ENCODE measurements around the gene PRKAR1B. TPM values are rescaled to one million over a fixed set of nuclear protein-coding genes. Genes with fewer than 3 reads are reported as not detected.

The PRKAR1B gene
- total RNA-seq, 1 donor from 2014 or later: 21.7 TPM

DNA sequence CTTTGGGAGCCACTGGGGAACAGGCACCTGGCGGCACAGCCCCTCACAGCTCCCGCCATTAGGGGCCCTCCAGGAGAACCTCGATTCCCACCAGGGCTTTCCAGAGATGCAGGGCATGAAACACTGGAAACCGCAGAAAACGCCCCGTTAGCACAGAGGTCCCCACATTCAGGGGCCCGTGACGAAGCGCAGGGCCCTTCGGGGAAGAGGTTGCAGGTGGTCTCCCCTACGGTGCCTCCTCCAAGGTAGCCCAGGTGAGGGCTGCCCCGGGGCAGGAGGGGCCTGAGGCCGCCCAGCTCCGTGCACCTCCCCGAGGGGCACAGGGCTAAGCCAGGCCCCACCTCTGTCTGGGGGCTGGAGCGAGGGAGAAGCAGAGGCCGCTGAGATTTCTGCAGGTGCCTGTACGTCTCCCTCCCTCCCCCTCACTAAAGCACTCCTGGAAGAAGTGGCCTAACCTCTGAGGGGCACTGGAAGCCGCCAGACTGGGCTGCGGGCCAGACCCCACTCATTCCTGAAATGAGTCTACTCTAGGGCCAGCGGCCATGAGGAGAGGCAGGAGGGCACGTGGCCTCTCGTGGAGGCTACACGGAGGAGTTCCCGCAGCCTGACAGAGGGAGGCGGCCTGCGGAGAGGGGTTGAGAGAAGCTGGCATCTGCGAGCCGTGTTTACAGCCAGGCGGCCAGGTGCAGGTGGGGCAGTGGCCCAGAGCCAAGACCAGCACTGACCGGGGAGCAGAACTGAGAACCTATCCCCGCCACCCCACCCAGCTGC lies 214.4 kb downstream of the PRKAR1B start:
- Mint-ChIP-seq H3K27ac (ENCODE audit: unreplicated experiment) (no peak overlapping the region), H3K27me3 (ENCODE audit: unreplicated experiment) (peaks cover 20% of the 10 kb centered on the region), H3K36me3 (ENCODE audit: low read depth, unreplicated experiment) (peaks cover 4% of the 10 kb centered on the region), H3K4me3 (ENCODE audit: unreplicated experiment) (no peak overlapping the region), H3K9me3 (ENCODE audit: unreplicated experiment) (no peaks in the 10 kb centered on the region), H3K4me1 (ENCODE audit: unreplicated experiment) (peaks cover 2% of the 10 kb centered on the region)
- DNase-seq (ENCODE audit: low spot score): no peak
- no peak for TF ChIP-seq CTCF (IDR thresholded peaks at IDR 0.05; ENCODE audit: unreplicated experiment)

GRCh38 chr7:512146-512510 lies 215.0 kb downstream of the PRKAR1B start:
- no peak for TF ChIP-seq CTCF (IDR thresholded peaks at IDR 0.05; ENCODE audit: unreplicated experiment)
- Mint-ChIP-seq H3K9me3 (ENCODE audit: unreplicated experiment) (no peaks in the 10 kb centered on the region), H3K27me3 (ENCODE audit: unreplicated experiment) (peaks cover 20% of the 10 kb centered on the region), H3K4me1 (ENCODE audit: unreplicated experiment) (no peaks in the 10 kb centered on the region), H3K4me3 (ENCODE audit: unreplicated experiment) (no peak overlapping the region), H3K36me3 (ENCODE audit: low read depth, unreplicated experiment) (peaks cover 4% of the 10 kb centered on the region), H3K27ac (ENCODE audit: unreplicated experiment) (no peak overlapping the region)
- no peak for DNase-seq (ENCODE audit: low spot score)

- Mint-ChIP-seq H3K4me3 (ENCODE audit: unreplicated experiment) (no peak overlapping the region), H3K9me3 (ENCODE audit: unreplicated experiment) (no peaks in the 10 kb centered on the region), H3K36me3 (ENCODE audit: low read depth, unreplicated experiment) (peaks cover 4% of the 10 kb centered on the region), H3K27ac (ENCODE audit: unreplicated experiment) (no peak overlapping the region), H3K27me3 (ENCODE audit: unreplicated experiment) (peaks cover 20% of the 10 kb centered on the region), H3K4me1 (ENCODE audit: unreplicated experiment) (no peaks in the 10 kb centered on the region)
- TF ChIP-seq CTCF (IDR thresholded peaks at IDR 0.05; ENCODE audit: unreplicated experiment): no peak
- DNase-seq (ENCODE audit: low spot score): no peak
These were observed 215.5 kb downstream of the PRKAR1B start for GRCh38 chr7:511476-512145.

- Mint-ChIP-seq H3K27ac (ENCODE audit: unreplicated experiment) (no peak overlapping the region), H3K4me1 (ENCODE audit: unreplicated experiment) (no peaks in the 10 kb centered on the region), H3K27me3 (ENCODE audit: unreplicated experiment) (peaks cover 14% of the 10 kb centered on the region), H3K4me3 (ENCODE audit: unreplicated experiment) (no peak overlapping the region), H3K36me3 (ENCODE audit: low read depth, unreplicated experiment) (peaks cover 4% of the 10 kb centered on the region), H3K9me3 (ENCODE audit: unreplicated experiment) (no peaks in the 10 kb centered on the region)
- no peak for TF ChIP-seq CTCF (IDR thresholded peaks at IDR 0.05; ENCODE audit: unreplicated experiment)
- no peak for DNase-seq (ENCODE audit: low spot score)
These were observed 216.2 kb downstream of the PRKAR1B start for GRCh38 chr7:510782-511281.

- Mint-ChIP-seq H3K27me3 (ENCODE audit: unreplicated experiment) (peaks cover 16% of the 10 kb centered on the region), H3K27ac (ENCODE audit: unreplicated experiment) (no peak overlapping the region), H3K36me3 (ENCODE audit: low read depth, unreplicated experiment) (peaks cover 4% of the 10 kb centered on the region), H3K4me3 (ENCODE audit: unreplicated experiment) (no peak overlapping the region), H3K4me1 (ENCODE audit: unreplicated experiment) (no peaks in the 10 kb centered on the region), H3K9me3 (ENCODE audit: unreplicated experiment) (no peaks in the 10 kb centered on the region)
- DNase-seq (ENCODE audit: low spot score): no peak
- no peak for TF ChIP-seq CTCF (IDR thresholded peaks at IDR 0.05; ENCODE audit: unreplicated experiment)
These were observed 217.0 kb downstream of the PRKAR1B start for GRCh38 chr7:510131-510481.

Measured in endothelial cell (in vitro differentiated cells).